HUES6 (cell line): ENCODE results near the gene TMEM164.

Source experiments
- H3K27ac ChIP-seq: 2 replicates; pipeline ENCODE4 v1.7.0; 2013; ENCODE audit warnings: low read depth, mild to moderate bottlenecking, low read length, inconsistent platforms
- H3K27me3 ChIP-seq: 2 replicates; pipeline ENCODE4 v1.6.1; 2013; ENCODE audit warnings: low read length; ENCODE audit not compliant: control insufficient read depth, insufficient read depth
- H3K36me3 ChIP-seq: 2 replicates; pipeline ENCODE4 v1.6.1; 2013; ENCODE audit warnings: low read length; ENCODE audit not compliant: control insufficient read depth, insufficient read depth
- H3K4me1 ChIP-seq: 2 replicates; pipeline ENCODE4 v1.6.1; 2013; ENCODE audit warnings: low read length; ENCODE audit not compliant: control insufficient read depth, insufficient read depth
- H3K4me3 ChIP-seq: 2 replicates; pipeline ENCODE4 v1.5.1; 2013; ENCODE audit warnings: low read depth, low read length
- H3K9ac ChIP-seq: one replicate; pipeline ENCODE4 v1.6.1; 2013; ENCODE audit warnings: mild to moderate bottlenecking, low read length
- H3K9me3 ChIP-seq: 2 replicates; pipeline ENCODE4 v1.6.1; 2013; ENCODE audit warnings: low read depth, low read length; ENCODE audit not compliant: control insufficient read depth, insufficient read depth

The TMEM164 gene

GRCh38 chrX:110180928-110181310 is 178.0 kb downstream of the TMEM164 start:
- Histone ChIP-seq H3K4me3 (no peak overlapping the region), H3K27ac (no peak overlapping the region), H3K9me3 (no peaks in the 10 kb centered on the region), H3K27me3 (no peaks in the 10 kb centered on the region; the same call in 1 of the 2 replicates), H3K4me1 (peaks cover 26% of the 10 kb centered on the region), H3K36me3 (no peaks in the 10 kb centered on the region), H3K9ac (no peak overlapping the region)

GRCh38 chrX:110181459-110182137 is 178.7 kb downstream of the TMEM164 start:
- H3K4me3 ChIP-seq = no peak overlapping the region
- H3K36me3 ChIP-seq = no peaks in the 10 kb centered on the region
- no peaks in the 10 kb centered on the region; the same call in 1 of the 2 replicates for H3K27me3 ChIP-seq
- H3K9ac ChIP-seq = no peak overlapping the region
- no peak overlapping the region for H3K27ac ChIP-seq
- peaks cover 4% of the 10 kb centered on the region; the same call in 1 of the 2 replicates for H3K9me3 ChIP-seq
- peaks cover 26% of the 10 kb centered on the region for H3K4me1 ChIP-seq

- peaks cover 4% of the 10 kb centered on the region; the same call in 1 of the 2 replicates for H3K9me3 ChIP-seq
- no peak overlapping the region for H3K27ac ChIP-seq
- H3K9ac ChIP-seq = no peak overlapping the region
These were observed 179.4 kb downstream of the TMEM164 start for GRCh38 chrX:110182362-110182761.

GRCh38 chrX:110182865-110183264 is 180.0 kb downstream of the TMEM164 start:
- Histone ChIP-seq H3K4me1 (peaks cover 26% of the 10 kb centered on the region), H3K4me3 (no peak overlapping the region), H3K9me3 (peaks cover 4% of the 10 kb centered on the region; the same call in 1 of the 2 replicates), H3K36me3 (no peaks in the 10 kb centered on the region), H3K27ac (no peak overlapping the region), H3K27me3 (no peaks in the 10 kb centered on the region; the same call in 1 of the 2 replicates), H3K9ac (no peak overlapping the region)

More at GRCh38 chrX:110182362-110182761, 179.4 kb downstream of the TMEM164 start:
- H3K27me3 ChIP-seq = no peaks in the 10 kb centered on the region; the same call in 1 of the 2 replicates
- no peak overlapping the region for H3K4me3 ChIP-seq
- no peaks in the 10 kb centered on the region for H3K36me3 ChIP-seq
- peaks cover 26% of the 10 kb centered on the region for H3K4me1 ChIP-seq

GRCh38 chrX:110183314-110183713 is 180.4 kb downstream of the TMEM164 start:
- H3K4me3 ChIP-seq = no peak overlapping the region
- H3K9ac ChIP-seq = no peak overlapping the region
- peaks cover 23% of the 10 kb centered on the region for H3K4me1 ChIP-seq
- H3K36me3 ChIP-seq = no peaks in the 10 kb centered on the region
- H3K9me3 ChIP-seq = peaks cover 4% of the 10 kb centered on the region; the same call in 1 of the 2 replicates
- H3K27me3 ChIP-seq = no peaks in the 10 kb centered on the region; the same call in 1 of the 2 replicates
- H3K27ac ChIP-seq = no peak overlapping the region

GRCh38 chrX:110188701-110189558 is 186.0 kb downstream of the TMEM164 start:
- no peak overlapping the region for H3K27ac ChIP-seq
- no peaks in the 10 kb centered on the region for H3K36me3 ChIP-seq
- H3K4me1 ChIP-seq = peaks cover 8% of the 10 kb centered on the region; the same call in 1 of the 2 replicates
- H3K9me3 ChIP-seq = peaks cover 4% of the 10 kb centered on the region; the same call in 1 of the 2 replicates
- no peaks in the 10 kb centered on the region; the same call in 1 of the 2 replicates for H3K27me3 ChIP-seq
- no peak overlapping the region for H3K4me3 ChIP-seq
- no peak overlapping the region for H3K9ac ChIP-seq

- H3K9ac ChIP-seq = no peak overlapping the region
- H3K27me3 ChIP-seq = no peaks in the 10 kb centered on the region; the same call in 1 of the 2 replicates
- H3K36me3 ChIP-seq = no peaks in the 10 kb centered on the region; the same call in 1 of the 2 replicates
- peaks cover 11% of the 10 kb centered on the region for H3K4me1 ChIP-seq
- no peak overlapping the region for H3K4me3 ChIP-seq
- H3K9me3 ChIP-seq = no peaks in the 10 kb centered on the region
- H3K27ac ChIP-seq = no peak overlapping the region
These were observed 189.6 kb downstream of the TMEM164 start for GRCh38 chrX:110192516-110192915.

GRCh38 chrX:110194977-110195376 is 192.1 kb downstream of the TMEM164 start:
- Histone ChIP-seq H3K36me3 (peaks cover 9% of the 10 kb centered on the region; the same call in 1 of the 2 replicates), H3K27me3 (no peaks in the 10 kb centered on the region; the same call in 1 of the 2 replicates), H3K4me1 (peaks cover 11% of the 10 kb centered on the region), H3K9ac (no peak overlapping the region), H3K4me3 (no peak overlapping the region), H3K27ac (no peak overlapping the region), H3K9me3 (no peaks in the 10 kb centered on the region)

- Histone ChIP-seq H3K4me1 (no peaks in the 10 kb centered on the region), H3K36me3 (peaks cover 15% of the 10 kb centered on the region; the same call in 1 of the 2 replicates), H3K9me3 (no peaks in the 10 kb centered on the region), H3K4me3 (no peak overlapping the region), H3K27ac (no peak overlapping the region), H3K9ac (no peak overlapping the region), H3K27me3 (no peaks in the 10 kb centered on the region)
These were observed 198.9 kb downstream of the TMEM164 start for GRCh38 chrX:110201799-110202198.

GRCh38 chrX:110204986-110205385 is 202.1 kb downstream of the TMEM164 start:
- Histone ChIP-seq H3K27me3 (no peaks in the 10 kb centered on the region), H3K4me1 (peaks cover 4% of the 10 kb centered on the region), H3K9me3 (no peaks in the 10 kb centered on the region), H3K4me3 (no peak overlapping the region), H3K27ac (no peak overlapping the region), H3K36me3 (peaks cover 6% of the 10 kb centered on the region; the same call in 1 of the 2 replicates), H3K9ac (no peak overlapping the region)

GRCh38 chrX:110208092-110208491 is 205.2 kb downstream of the TMEM164 start:
- H3K9ac ChIP-seq = no peak overlapping the region
- H3K4me1 ChIP-seq = peaks cover 18% of the 10 kb centered on the region
- H3K4me3 ChIP-seq = no peak overlapping the region
- no peaks in the 10 kb centered on the region for H3K9me3 ChIP-seq
- no peaks in the 10 kb centered on the region for H3K27me3 ChIP-seq
- H3K27ac ChIP-seq = no peak overlapping the region
- no peaks in the 10 kb centered on the region for H3K36me3 ChIP-seq
